ENCODE measurements around the gene DNAJB11. TPM values are rescaled to one million over a fixed set of nuclear protein-coding genes. Genes with fewer than 3 reads are reported as not detected.

DNAJB11 gene
- polyA plus RNA-seq, 2 of the 4 experiments (the other 2 are of a cell fraction): 55.2 to 61.9 TPM

DNA sequence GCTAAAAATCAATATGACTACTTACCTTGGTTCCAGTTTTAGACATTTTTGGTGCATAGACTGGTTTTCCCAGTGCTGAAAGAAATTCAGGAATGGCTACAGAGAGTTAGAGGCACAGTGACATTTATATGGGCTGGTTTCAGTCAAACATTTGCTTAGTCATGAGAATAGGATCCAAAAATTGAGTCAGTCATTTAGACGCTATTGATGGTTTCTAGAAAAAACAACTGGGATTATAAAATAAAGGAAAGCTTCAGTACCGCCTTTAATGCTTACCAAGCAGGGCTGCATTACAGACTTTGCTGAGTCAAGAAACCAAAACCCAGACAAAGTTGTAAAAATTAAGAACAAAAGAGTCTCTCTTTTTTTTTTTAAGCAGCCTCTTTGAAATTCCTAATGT, 26.2 kb upstream of the DNAJB11 start, which contains the start of gene CRYGS (continued):
- TF ChIP-seq, protein P1, sequence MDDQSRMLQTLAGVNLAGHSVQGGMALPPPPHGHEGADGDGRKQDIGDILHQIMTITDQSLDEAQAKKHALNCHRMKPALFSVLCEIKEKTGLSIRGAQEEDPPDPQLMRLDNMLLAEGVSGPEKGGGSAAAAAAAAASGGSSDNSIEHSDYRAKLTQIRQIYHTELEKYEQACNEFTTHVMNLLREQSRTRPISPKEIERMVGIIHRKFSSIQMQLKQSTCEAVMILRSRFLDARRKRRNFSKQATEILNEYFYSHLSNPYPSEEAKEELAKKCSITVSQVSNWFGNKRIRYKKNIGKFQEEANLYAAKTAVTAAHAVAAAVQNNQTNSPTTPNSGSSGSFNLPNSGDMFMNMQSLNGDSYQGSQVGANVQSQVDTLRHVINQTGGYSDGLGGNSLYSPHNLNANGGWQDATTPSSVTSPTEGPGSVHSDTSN (IDR thresholded peaks at IDR 0.05): no peak
- TF ChIP-seq, protein P2, sequence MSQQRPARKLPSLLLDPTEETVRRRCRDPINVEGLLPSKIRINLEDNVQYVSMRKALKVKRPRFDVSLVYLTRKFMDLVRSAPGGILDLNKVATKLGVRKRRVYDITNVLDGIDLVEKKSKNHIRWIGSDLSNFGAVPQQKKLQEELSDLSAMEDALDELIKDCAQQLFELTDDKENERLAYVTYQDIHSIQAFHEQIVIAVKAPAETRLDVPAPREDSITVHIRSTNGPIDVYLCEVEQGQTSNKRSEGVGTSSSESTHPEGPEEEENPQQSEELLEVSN (IDR thresholded peaks at IDR 0.05; ENCODE audit: borderline replicate concordance, low read depth): no peak
- TF ChIP-seq SMC3 (IDR thresholded peaks at IDR 0.05): no peak
- no peak for TF ChIP-seq SREBF2 (IDR thresholded peaks at IDR 0.05)
- no peak for TF ChIP-seq TP53 (CRISPR knock-in tag; IDR thresholded peaks at IDR 0.05)
- no peak for TF ChIP-seq EHMT2 (IDR thresholded peaks at IDR 0.05; ENCODE audit: low read depth)
- TF ChIP-seq HDAC2 (IDR thresholded peaks at IDR 0.05): no peak

DNA sequence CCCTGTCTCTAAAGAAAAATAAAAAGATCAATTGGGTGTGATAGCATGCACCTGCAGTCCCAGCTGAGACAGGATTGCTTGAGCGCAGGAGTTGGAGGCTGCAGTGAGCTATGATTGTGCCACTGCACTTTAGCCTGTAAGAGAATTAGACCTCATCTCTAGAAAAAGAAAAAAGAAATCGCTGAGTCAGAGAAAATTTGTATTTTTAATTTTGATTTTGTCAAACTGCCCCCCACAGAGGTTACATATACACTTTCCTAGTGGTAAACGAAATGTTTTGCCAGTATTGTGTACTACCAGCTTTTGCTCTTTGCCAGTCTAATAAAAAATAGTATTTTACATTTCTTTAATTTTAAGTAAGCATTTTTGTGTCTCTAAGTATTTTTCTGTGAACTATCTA, 21.0 kb upstream of the DNAJB11 start:
- TF ChIP-seq MAFK (IDR thresholded peaks at IDR 0.05; ENCODE audit: partially characterized antibody) (peak; percentile 79), KDM1A (IDR thresholded peaks at IDR 0.05; ENCODE audit: low read depth) (no peak)
- Histone ChIP-seq H3K27ac (no peak overlapping the region), H3K4me2 (no peak overlapping the region), H3K4me3 (no peak overlapping the region), H3K4me1 (no peaks in the 10 kb centered on the region), H3K9me3 (no peaks in the 10 kb centered on the region)
- CTCF ChIA-PET: interaction anchor here (0.8 to 2.0 kb wide), 7 partner anchors 9 to 566 kb away, joined by 3 to 10 read pairs (median 4); no protein-coding TSS in a partner anchor
- POLR2A ChIA-PET: interaction anchor here (1.1 kb wide), 1 partner anchor 21 kb away, joined by 3 read pairs; the partner anchor contains the start of gene DNAJB11
- no peak for DNase-seq (ENCODE audit: low read depth in 1 of 2, low spot score in 1 of 2)
- FAIRE-seq: no peak
- 82% methylated on average over 3 of the region's 3 CpGs for WGBS (ENCODE audit: missing lambda C conversion rate)
- no peak for ATAC-seq

DNA sequence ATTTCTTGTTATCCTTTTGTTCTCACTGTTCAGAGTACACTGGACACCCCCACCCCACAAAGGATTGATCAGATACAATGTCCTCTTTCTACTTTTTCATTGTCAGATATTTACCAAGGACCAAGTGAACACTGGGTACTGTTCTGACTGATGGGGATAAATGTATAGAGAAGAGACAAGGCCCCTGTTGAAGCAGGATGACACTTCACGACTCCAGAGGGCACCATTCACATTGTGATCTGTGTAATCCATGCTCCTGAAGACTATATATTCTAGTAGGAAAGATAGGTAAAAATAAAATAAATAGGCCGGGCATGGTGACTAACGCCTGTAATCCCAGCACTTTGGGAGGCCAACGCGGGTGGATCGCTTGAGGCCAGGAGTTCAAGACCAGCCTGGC, 19.1 kb upstream of the DNAJB11 start:
- H3K4me3 ChIP-seq: no peak overlapping the region
- no peak overlapping the region for H3K27ac ChIP-seq
- FAIRE-seq: no peak
- no peaks in the 10 kb centered on the region for H3K4me1 ChIP-seq
- ATAC-seq: peak in 1 of 2 experiments; percentile 31; a peak in 1 of 6 replicates
- no peak overlapping the region for H3K4me2 ChIP-seq
- ChIA-PET POLR2A (no interaction called here), CTCF (interaction anchor here (1.0 to 4.2 kb wide), 4 partner anchors 11 to 292 kb away, joined by 3 to 21 read pairs (median 5); no protein-coding TSS in a partner anchor)
- peak in 1 of 2 experiments; percentile 18 for DNase-seq (ENCODE audit: low read depth in 1 of 2, low spot score in 1 of 2)
- no peaks in the 10 kb centered on the region for H3K9me3 ChIP-seq
- TF ChIP-seq, protein P3, sequence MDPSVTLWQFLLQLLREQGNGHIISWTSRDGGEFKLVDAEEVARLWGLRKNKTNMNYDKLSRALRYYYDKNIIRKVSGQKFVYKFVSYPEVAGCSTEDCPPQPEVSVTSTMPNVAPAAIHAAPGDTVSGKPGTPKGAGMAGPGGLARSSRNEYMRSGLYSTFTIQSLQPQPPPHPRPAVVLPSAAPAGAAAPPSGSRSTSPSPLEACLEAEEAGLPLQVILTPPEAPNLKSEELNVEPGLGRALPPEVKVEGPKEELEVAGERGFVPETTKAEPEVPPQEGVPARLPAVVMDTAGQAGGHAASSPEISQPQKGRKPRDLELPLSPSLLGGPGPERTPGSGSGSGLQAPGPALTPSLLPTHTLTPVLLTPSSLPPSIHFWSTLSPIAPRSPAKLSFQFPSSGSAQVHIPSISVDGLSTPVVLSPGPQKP (IDR thresholded peaks at IDR 0.05; ENCODE audit: low read depth, low read length): no peak
- TF ChIP-seq, protein P4, sequence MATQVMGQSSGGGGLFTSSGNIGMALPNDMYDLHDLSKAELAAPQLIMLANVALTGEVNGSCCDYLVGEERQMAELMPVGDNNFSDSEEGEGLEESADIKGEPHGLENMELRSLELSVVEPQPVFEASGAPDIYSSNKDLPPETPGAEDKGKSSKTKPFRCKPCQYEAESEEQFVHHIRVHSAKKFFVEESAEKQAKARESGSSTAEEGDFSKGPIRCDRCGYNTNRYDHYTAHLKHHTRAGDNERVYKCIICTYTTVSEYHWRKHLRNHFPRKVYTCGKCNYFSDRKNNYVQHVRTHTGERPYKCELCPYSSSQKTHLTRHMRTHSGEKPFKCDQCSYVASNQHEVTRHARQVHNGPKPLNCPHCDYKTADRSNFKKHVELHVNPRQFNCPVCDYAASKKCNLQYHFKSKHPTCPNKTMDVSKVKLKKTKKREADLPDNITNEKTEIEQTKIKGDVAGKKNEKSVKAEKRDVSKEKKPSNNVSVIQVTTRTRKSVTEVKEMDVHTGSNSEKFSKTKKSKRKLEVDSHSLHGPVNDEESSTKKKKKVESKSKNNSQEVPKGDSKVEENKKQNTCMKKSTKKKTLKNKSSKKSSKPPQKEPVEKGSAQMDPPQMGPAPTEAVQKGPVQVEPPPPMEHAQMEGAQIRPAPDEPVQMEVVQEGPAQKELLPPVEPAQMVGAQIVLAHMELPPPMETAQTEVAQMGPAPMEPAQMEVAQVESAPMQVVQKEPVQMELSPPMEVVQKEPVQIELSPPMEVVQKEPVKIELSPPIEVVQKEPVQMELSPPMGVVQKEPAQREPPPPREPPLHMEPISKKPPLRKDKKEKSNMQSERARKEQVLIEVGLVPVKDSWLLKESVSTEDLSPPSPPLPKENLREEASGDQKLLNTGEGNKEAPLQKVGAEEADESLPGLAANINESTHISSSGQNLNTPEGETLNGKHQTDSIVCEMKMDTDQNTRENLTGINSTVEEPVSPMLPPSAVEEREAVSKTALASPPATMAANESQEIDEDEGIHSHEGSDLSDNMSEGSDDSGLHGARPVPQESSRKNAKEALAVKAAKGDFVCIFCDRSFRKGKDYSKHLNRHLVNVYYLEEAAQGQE (IDR thresholded peaks at IDR 0.05): no peak
- TF ChIP-seq, protein P5, sequence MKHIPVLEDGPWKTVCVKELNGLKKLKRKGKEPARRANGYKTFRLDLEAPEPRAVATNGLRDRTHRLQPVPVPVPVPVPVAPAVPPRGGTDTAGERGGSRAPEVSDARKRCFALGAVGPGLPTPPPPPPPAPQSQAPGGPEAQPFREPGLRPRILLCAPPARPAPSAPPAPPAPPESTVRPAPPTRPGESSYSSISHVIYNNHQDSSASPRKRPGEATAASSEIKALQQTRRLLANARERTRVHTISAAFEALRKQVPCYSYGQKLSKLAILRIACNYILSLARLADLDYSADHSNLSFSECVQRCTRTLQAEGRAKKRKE (CRISPR knock-in tag; IDR thresholded peaks at IDR 0.05; ENCODE audit: low read depth): no peak
- TF ChIP-seq SMC3 (IDR thresholded peaks at IDR 0.05) (0 out of 3 replicates have a peak, but pooled peaks have one; percentile 8), RARB (CRISPR knock-in tag; IDR thresholded peaks at IDR 0.05) (no peak)
- WGBS (ENCODE audit: missing lambda C conversion rate): 84% methylated on average over 6 of the region's 6 CpGs
